A673 (cell line): ENCODE data around the gene SUFU. TPM values are rescaled to one million over a fixed set of nuclear protein-coding genes. Genes with fewer than 3 reads are reported as not detected.

ENCODE experiments used
- BruUV-seq: library from RNA; stranded (reverse); fragments of 400-500 nt; replicated peaks from 2 replicates; lab custom pipeline; 2021; lab: Mats Ljungman, UMichigan
- CTCF ChIA-PET: fragments of 300-600 bp; sonication (Branson Sonifier 250); formaldehyde crosslinking; loops from one replicate; lab custom pipeline; 2022; ENCODE audit warnings: antibody characterized with exemption; lab: Charles Lee
- POLR2A ChIA-PET: fragments of 300-600 bp; sonication (Branson Sonifier 250); formaldehyde crosslinking; loops from one replicate; lab custom pipeline; 2022; ENCODE audit warnings: antibody characterized with exemption; ENCODE audit not compliant: low non-redundant PET; lab: Charles Lee
- DNase-seq: peaks from one replicate; pipeline ENCODE4 v3.0.0-alpha.2; 2015; ENCODE audit warnings: low spot score
- H3K27ac ChIP-seq: fragments of 200-600 bp; sonication (generic); 2 replicates; pipeline ENCODE4 v1.5.1; 2016; ENCODE audit warnings: mixed run types, low read depth, mild to moderate bottlenecking, mixed read lengths, antibody characterized with exemption, low read length; ENCODE audit not compliant: poor library complexity, severe bottlenecking
- H3K27me3 ChIP-seq: fragments of 200-600 bp; sonication (generic); replicated peaks from 2 replicates; pipeline ENCODE4 v1.6.1; 2017; ENCODE audit warnings: mixed run types, low read depth, mild to moderate bottlenecking, mixed read lengths, antibody characterized with exemption, low read length; ENCODE audit not compliant: insufficient read depth, poor library complexity
- H3K36me3 ChIP-seq: fragments of 200-600 bp; sonication (generic); 2 replicates; pipeline ENCODE4 v1.6.1; 2016; ENCODE audit warnings: mixed run types, mild to moderate bottlenecking, mixed read lengths, antibody characterized with exemption, low read length; ENCODE audit not compliant: insufficient read depth, poor library complexity, severe bottlenecking
- H3K4me1 ChIP-seq: fragments of 200-600 bp; sonication (generic); 2 replicates; pipeline ENCODE4 v1.6.1; 2017; ENCODE audit warnings: mixed run types, mild to moderate bottlenecking, mixed read lengths, antibody characterized with exemption, low read length; ENCODE audit not compliant: insufficient read depth, poor library complexity, severe bottlenecking
- H3K4me3 ChIP-seq: fragments of 200-600 bp; sonication (generic); 2 replicates; pipeline ENCODE4 v1.5.1; 2016; ENCODE audit warnings: low read depth, mixed run types, mild to moderate bottlenecking, mixed read lengths, low read length; ENCODE audit not compliant: poor library complexity, severe bottlenecking
- H3K9me3 ChIP-seq: fragments of 200-600 bp; sonication (generic); 2 replicates; pipeline ENCODE4 v1.6.1; 2016; ENCODE audit warnings: mixed run types, low read depth, mild to moderate bottlenecking, mixed read lengths, antibody characterized with exemption, low read length; ENCODE audit not compliant: poor library complexity, severe bottlenecking
- EZH2 ChIP-seq: fragments of 200-600 bp; sonication (generic); IDR thresholded peaks from 2 replicates; pipeline ENCODE4 v1.6.1; 2017; ENCODE audit warnings: borderline replicate concordance, low read depth, mild to moderate bottlenecking, mixed read lengths, antibody characterized with exemption, low read length; ENCODE audit not compliant: poor library complexity, severe bottlenecking
- intact Hi-C: fragments of 100-400 bp; cut with micrococcal nuclease; formaldehyde crosslinking; loops from one replicate; pipeline ENCODE4 v1.10.0; 2022; ENCODE audit not compliant: unreplicated experiment
- total RNA-seq: library from RNA; stranded (reverse); gene quantifications from 2 replicates; pipeline ENCODE4 v1.2.3, GENCODE V29; 2021
- TF ChIP-seq, protein P1 (sequence below): fragments of 300-800, 200-600 bp; sonication (generic); conservative IDR thresholded peaks from 2 replicates; pipeline ENCODE4 v1.5.1; 2017; ENCODE audit warnings: low read depth, mild to moderate bottlenecking, antibody characterized with exemption, low read length, moderate library complexity, mixed read lengths

The SUFU gene
- total RNA-seq, 1 experiment from 2014 or later: 20.5 TPM

DNA sequence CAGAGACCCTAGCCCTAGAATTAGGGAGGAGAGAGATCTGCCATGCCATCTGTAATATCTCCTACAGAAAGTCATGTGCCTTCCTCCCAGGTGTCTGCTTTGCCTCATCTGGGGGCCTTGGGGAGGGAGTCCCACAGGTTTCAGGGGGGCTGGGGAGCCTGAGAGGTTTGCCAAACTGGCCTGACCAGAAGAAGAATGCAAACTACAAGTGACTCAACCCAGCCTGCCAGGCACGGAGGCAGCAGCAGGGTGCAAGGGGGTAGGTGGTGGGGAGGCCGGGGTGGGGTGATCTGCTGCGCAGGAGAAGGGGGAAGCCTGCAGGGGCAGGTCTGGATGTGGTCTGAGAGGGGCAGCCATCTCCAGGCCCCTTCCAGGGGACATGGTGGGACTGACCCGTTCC lies 130.9 kb downstream of the SUFU start:
- DNase-seq: no peak
- Histone ChIP-seq H3K4me3 (no peak overlapping the region), H3K4me1 (peaks cover 12% of the 10 kb centered on the region), H3K27ac (peak overlapping the region; percentile 30), H3K9me3 (no peaks in the 10 kb centered on the region), H3K36me3 (no peaks in the 10 kb centered on the region), H3K27me3 (no peaks in the 10 kb centered on the region)
- no TSS peak for BruUV-seq
- ChIA-PET POLR2A (no interaction called here), CTCF (no interaction called here)
- intact Hi-C loops: no loop called here
- TF ChIP-seq, protein P1, sequence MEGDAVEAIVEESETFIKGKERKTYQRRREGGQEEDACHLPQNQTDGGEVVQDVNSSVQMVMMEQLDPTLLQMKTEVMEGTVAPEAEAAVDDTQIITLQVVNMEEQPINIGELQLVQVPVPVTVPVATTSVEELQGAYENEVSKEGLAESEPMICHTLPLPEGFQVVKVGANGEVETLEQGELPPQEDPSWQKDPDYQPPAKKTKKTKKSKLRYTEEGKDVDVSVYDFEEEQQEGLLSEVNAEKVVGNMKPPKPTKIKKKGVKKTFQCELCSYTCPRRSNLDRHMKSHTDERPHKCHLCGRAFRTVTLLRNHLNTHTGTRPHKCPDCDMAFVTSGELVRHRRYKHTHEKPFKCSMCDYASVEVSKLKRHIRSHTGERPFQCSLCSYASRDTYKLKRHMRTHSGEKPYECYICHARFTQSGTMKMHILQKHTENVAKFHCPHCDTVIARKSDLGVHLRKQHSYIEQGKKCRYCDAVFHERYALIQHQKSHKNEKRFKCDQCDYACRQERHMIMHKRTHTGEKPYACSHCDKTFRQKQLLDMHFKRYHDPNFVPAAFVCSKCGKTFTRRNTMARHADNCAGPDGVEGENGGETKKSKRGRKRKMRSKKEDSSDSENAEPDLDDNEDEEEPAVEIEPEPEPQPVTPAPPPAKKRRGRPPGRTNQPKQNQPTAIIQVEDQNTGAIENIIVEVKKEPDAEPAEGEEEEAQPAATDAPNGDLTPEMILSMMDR: no peak
- no peak for TF ChIP-seq EZH2

DNA sequence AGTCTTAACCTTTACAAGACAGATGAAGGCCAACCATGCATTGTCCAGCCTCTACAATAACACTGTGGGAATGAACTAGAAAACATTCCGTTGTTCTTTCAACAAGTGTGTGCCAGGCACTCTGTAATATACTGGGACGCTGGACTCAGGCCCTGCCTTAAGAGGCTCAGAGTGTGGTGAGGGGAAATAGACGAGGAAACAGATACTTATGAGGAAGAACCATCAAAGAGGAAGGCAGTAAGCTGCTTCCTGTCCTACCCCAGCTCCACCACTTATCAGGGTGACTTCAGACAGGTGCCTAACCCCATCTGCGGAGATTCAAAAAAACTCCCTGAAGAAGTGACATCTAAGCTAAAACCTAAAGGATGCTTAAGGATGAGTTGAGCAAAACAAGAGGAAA lies 131.6 kb downstream of the SUFU start:
- no peaks in the 10 kb centered on the region for H3K27me3 ChIP-seq
- CTCF ChIA-PET: no interaction called here
- no peak overlapping the region for H3K4me3 ChIP-seq
- no TSS peak for BruUV-seq
- intact Hi-C loops: no loop called here
- POLR2A ChIA-PET: no interaction called here
- no peaks in the 10 kb centered on the region for H3K36me3 ChIP-seq
- no peak for DNase-seq
- no peak for TF ChIP-seq EZH2
- TF ChIP-seq, protein P1: no peak
- no peak overlapping the region for H3K27ac ChIP-seq
- no peaks in the 10 kb centered on the region for H3K9me3 ChIP-seq
- peaks cover 12% of the 10 kb centered on the region for H3K4me1 ChIP-seq

DNA sequence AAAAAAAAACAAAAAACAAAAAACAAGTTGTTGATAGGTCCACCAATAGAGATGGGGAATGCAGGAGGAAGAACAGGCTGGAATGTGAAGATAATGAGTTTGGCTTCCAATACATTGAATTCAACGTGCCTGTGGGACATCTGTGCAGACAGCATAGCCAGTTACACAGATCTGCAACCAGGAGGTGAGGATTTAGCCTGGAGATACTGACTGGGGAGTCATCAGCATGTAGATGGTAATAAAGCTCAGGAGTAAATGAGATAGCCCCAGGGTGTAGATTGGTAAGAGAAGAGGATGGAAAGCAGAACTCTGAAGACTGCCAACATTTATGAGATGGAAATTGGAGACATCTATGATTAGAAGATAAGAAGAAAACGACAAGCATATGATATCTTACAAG lies 135.8 kb downstream of the SUFU start:
- CTCF ChIA-PET: no interaction called here
- no TSS peak for BruUV-seq
- DNase-seq: no peak
- H3K4me1 ChIP-seq: no peaks in the 10 kb centered on the region
- H3K9me3 ChIP-seq: no peaks in the 10 kb centered on the region
- H3K27ac ChIP-seq: no peak overlapping the region
- no peaks in the 10 kb centered on the region for H3K36me3 ChIP-seq
- H3K27me3 ChIP-seq: no peaks in the 10 kb centered on the region
- H3K4me3 ChIP-seq: no peak overlapping the region
- POLR2A ChIA-PET: no interaction called here
- TF ChIP-seq, protein P1: no peak
- intact Hi-C loops: no loop called here
